ENCODE results near the gene JARID2.

JARID2 gene

GRCh38 chr6:15430931-15431405 lies 185.1 kb downstream of the JARID2 start (continued):
- TF ChIP-seq ZBTB49 (tag by site-specific recombination; IDR thresholded peaks at IDR 0.05; ENCODE audit: low read depth) = no peak
- TF ChIP-seq ZNF488 (tag by site-specific recombination; IDR thresholded peaks at IDR 0.05) = no peak
- TF ChIP-seq ZFP69B (tag by site-specific recombination; IDR thresholded peaks at IDR 0.05) = no peak
- TF ChIP-seq WT1 (tag by site-specific recombination; IDR thresholded peaks at IDR 0.05) = peak; percentile 90
- peak; percentile 71 for TF ChIP-seq ZNF629 (tag by site-specific recombination; IDR thresholded peaks at IDR 0.05)
- TF ChIP-seq ZNF747 (tag by site-specific recombination; IDR thresholded peaks at IDR 0.05) = no peak
- TF ChIP-seq ZNF350 (tag by site-specific recombination; IDR thresholded peaks at IDR 0.05) = no peak
- no peak for TF ChIP-seq ZNF146 (tag by site-specific recombination; IDR thresholded peaks at IDR 0.05)
- TF ChIP-seq ZNF837 (tag by site-specific recombination; IDR thresholded peaks at IDR 0.05) = no peak
- TF ChIP-seq KLF8 (tag by site-specific recombination; IDR thresholded peaks at IDR 0.05) = 0 out of 2 replicates have a peak, but pooled peaks have one; percentile 57
- no peak for TF ChIP-seq CTCF (tag by site-specific recombination; IDR thresholded peaks at IDR 0.05)
- TF ChIP-seq SALL2 (tag by site-specific recombination; IDR thresholded peaks at IDR 0.05; ENCODE audit: borderline replicate concordance) = no peak
- peak; percentile 20; the same call in 1 of the 2 replicates for TF ChIP-seq OSR2 (tag by site-specific recombination; IDR thresholded peaks at IDR 0.05)
- peak; percentile 56 for TF ChIP-seq MYNN (tag by site-specific recombination; IDR thresholded peaks at IDR 0.05; ENCODE audit: borderline replicate concordance)
- no peak for TF ChIP-seq ZNF514 (tag by site-specific recombination; IDR thresholded peaks at IDR 0.05)
- TF ChIP-seq ZNF24 (tag by site-specific recombination; IDR thresholded peaks at IDR 0.05) = 0 out of 2 replicates have a peak, but pooled peaks have one; percentile 17

GRCh38 chr6:15431762-15432483 lies 186.1 kb downstream of the JARID2 start:
- H3K27ac ChIP-seq (ENCODE audit: extremely low read depth, low read depth, low read length) = no peak overlapping the region; the same call in 1 of the 2 replicates
- peaks cover 50% of the 10 kb centered on the region for H3K4me1 ChIP-seq (ENCODE audit: control insufficient read depth, insufficient read depth, low read length)
- H3K36me3 ChIP-seq (ENCODE audit: control insufficient read depth in 2 of 2, insufficient read depth in 1 of 2, low read length in 2 of 2) = no peaks in the 10 kb centered on the region
- CTCF ChIA-PET = interaction anchor here (0.7 to 3.2 kb wide), 2 partner anchors 10 to 33 kb away, joined by 3 to 19 read pairs; no protein-coding TSS in a partner anchor
- POLR2A ChIA-PET = interaction anchor here (1.4 kb wide), 2 partner anchors 9 to 10 kb away, joined by 3 to 5 read pairs; no protein-coding TSS in a partner anchor
- H3K9me3 ChIP-seq (ENCODE audit: control insufficient read depth, insufficient read depth, low read depth, low read length) = no peaks in the 10 kb centered on the region
- H3K4me3 ChIP-seq (ENCODE audit: low read depth, low read length) = no peak overlapping the region
- TF ChIP-seq ZNF202 (tag by site-specific recombination; IDR thresholded peaks at IDR 0.05; ENCODE audit: borderline replicate concordance) = no peak
- TF ChIP-seq GLI4 (tag by site-specific recombination; IDR thresholded peaks at IDR 0.05) = no peak
- TF ChIP-seq ZSCAN16 (tag by site-specific recombination; IDR thresholded peaks at IDR 0.05) = no peak
- no peak for TF ChIP-seq ELK4 (IDR thresholded peaks at IDR 0.05; ENCODE audit: borderline replicate concordance, low read depth, low read length)
- TF ChIP-seq ZNF48 (tag by site-specific recombination; IDR thresholded peaks at IDR 0.05) = no peak
- TF ChIP-seq ZNF394 (tag by site-specific recombination; IDR thresholded peaks at IDR 0.05; ENCODE audit: borderline replicate concordance) = peak; percentile 46; the same call in 1 of the 2 replicates
- TF ChIP-seq SETDB1 (IDR thresholded peaks at IDR 0.05; ENCODE audit: insufficient read length, low read length) = no peak
- TF ChIP-seq ZNF311 (tag by site-specific recombination; IDR thresholded peaks at IDR 0.05; ENCODE audit: borderline replicate concordance) = no peak
- peak; percentile 46; the same call in 1 of the 2 replicates for TF ChIP-seq KLF1 (tag by site-specific recombination; IDR thresholded peaks at IDR 0.05)
- TF ChIP-seq BCL11B (tag by site-specific recombination; IDR thresholded peaks at IDR 0.05; ENCODE audit: low read depth) = no peak
- TF ChIP-seq ZNF335 (tag by site-specific recombination; conservative IDR thresholded peaks at IDR 0.05) = peak; percentile 87
- no peak for TF ChIP-seq PATZ1 (tag by site-specific recombination; IDR thresholded peaks at IDR 0.05)
- no peak for TF ChIP-seq ZNF302 (tag by site-specific recombination; IDR thresholded peaks at IDR 0.05; ENCODE audit: low read depth)
